Heart left ventricle (tissue), 13 donors: Measurements from ENCODE around the gene LRPAP1.
"Not testable (repeated sequence)": the region's sequence is repeated elsewhere in the genome, so short reads cannot be mapped to it uniquely, and the experiment has no call there.

Source experiments
- CTCF ChIP-seq, 12 donors: fragments of 200-600 bp; sonication (generic) in 4 of 12; IDR thresholded peaks; one replicate each; pipeline versions ENCODE4 v1.5.0 to v1.8.0; 2018 to 2022; ENCODE audit warnings: antibody characterized with exemption in 12 of 12, mild to moderate bottlenecking in 5 of 12
- POLR2A ChIP-seq, 2 donors: fragments of 450-650 bp; IDR thresholded peaks; one replicate each; pipeline ENCODE4 v1.6.1; 2017; ENCODE audit warnings: antibody characterized with exemption in 2 of 2, mild to moderate bottlenecking in 2 of 2, moderate library complexity in 2 of 2
- donor health status: ischemic (EF 13 %, LVEDD 7.1; RV severe dilation, severe dysfunction).
- donor health status: DM: no; HTN: yes; CAD: no.
- donor health status: DM: no; HTN: no; CAD: no.
- donor health status: ischemic (EF 25% LVEDD 6.9; RV normal size, moderate dysfunction).
- donor health status: ischemic (EF 25% LVEDD 5.7; RV mildly dilated, moderate dysfunction).
- donor health status: ischemic (EF 35%, LVEDD 5.7; RV mildly dilated, moderate dysfunction).
- donor health status: nonischemic (EF 11% LVEDD 7.7; RV severe dilation, severe dysfunction).
- donor health status: DM: yes; HTN: yes; CAD: no.
- donor health status: PGD.
- donor health status: ischemic (EF 29% LVEDD 5.4; RV normal size, mild dysfunction).
- donor health status: nonischemic (EF 23%, LVEDD 6.1; RV moderate dilation, normal function).

GRCh38 chr4:3566301-3566700, 34.1 kb upstream of the LRPAP1 start:
- TF ChIP-seq CTCF (IDR thresholded peaks at IDR 0.05): peak in 2 of 12 donors; percentile 10 to 17
- not testable (repeated sequence) for TF ChIP-seq POLR2A (IDR thresholded peaks at IDR 0.05)
